ENCODE data around the gene ANK2.

ANK2 gene

DNA sequence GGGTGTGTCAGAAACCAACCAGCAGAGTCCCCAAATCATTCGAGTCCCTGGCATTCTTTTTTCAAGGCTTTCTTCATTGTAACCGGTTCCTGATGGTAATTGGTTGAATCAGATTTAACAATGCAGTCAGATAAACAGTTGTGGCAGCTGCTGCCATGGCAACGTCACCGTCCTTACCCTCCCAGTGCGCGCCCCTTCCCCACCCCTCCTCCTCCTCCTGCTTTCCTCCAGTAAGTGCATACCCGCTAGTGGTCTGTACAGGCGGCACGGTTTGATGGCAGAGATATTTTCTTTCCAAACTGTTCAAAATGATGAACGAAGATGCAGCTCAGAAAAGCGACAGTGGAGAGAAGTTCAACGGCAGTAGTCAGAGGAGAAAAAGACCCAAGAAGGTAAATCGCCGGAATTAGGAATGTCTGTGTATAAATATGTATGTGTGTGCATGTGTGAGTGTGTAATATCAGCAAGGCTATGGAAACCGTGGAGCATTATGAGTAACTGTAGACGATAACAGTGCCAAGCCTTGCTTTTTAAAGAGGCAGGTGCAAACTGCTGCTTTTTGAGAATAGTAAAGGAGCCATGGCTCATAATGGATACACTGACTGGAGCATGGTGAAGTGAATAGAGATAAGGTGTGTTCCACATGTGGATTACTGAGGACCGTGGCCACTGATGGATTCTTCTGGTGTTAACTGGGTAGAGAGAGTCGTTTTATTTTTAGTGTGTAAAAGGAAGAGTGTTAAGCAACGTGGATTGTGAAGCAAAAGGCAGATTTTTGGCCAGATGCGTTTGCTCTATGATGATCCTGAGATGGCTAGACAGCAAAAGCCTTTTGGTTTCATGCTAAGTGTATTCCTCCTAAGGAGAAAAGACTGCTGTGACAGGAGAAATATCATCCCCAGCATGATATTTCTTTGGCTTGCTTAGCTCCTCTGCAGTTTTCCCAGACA lies at the start of gene ANK2:
TSS of gene ANK2 (plus strand) at position 233 of the 950 bp plus-strand sequence. CDS start at position 309, 76 bp downstream.
- TF ChIP-seq CTCF (IDR thresholded peaks at IDR 0.05): no peak

DNA sequence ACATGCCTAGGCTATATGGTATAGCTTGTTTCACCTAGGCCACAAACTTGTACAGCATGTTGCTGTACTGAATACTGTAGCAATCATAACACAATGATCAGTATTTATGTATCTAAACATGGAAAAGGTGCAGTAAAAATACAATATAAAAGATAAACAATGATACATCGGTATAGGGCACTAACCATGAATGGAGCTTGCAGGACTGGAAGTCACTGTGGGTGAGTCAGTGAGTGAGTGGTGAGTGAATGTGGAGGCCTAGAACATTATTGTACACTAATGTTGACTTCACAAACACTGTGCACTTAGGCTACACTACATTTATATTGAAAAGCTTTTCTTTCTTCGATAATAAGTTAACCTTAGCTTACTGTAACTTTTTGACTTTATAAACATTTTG lies 45.6 kb upstream of the ANK2 start:
- no peak for TF ChIP-seq CTCF (IDR thresholded peaks at IDR 0.05)

DNA sequence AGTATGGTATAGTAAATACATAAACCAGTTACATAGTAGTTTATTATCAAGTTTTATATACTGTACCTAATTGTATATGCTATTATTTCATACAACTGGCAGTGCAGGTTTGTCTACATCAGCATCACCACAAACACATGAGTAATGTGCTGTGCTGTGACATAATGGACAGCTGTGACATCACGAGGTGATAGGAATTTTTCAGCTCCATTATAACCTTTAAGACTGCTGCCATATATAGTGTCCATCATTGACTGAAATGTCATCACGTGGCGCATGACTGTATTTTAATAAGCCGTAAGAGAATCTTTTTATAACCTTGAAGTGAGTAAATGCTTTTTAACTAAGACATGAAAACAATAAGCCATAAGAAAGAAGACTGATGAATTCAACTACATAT lies 44.8 kb upstream of the ANK2 start:
- TF ChIP-seq CTCF (IDR thresholded peaks at IDR 0.05): no peak

DNA sequence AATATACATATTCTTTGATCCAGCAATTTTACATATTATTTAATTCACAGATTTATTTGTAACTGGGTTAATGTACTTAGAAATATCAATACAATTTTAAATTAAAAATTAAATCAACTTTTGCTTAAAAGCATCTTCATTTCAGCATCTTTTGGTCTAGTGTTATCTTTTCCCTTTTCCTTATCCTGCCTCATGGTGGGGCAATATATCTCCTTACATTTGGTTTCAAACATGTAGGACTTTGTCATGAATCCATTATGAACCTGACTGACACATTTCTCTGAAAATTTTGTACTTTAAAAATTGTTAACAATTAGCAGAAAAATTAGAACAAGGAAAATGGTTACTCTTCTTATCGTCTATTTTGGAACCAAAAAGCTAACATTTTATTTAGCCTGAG lies 42.8 kb upstream of the ANK2 start:
- no peak for TF ChIP-seq CTCF (IDR thresholded peaks at IDR 0.05)

DNA sequence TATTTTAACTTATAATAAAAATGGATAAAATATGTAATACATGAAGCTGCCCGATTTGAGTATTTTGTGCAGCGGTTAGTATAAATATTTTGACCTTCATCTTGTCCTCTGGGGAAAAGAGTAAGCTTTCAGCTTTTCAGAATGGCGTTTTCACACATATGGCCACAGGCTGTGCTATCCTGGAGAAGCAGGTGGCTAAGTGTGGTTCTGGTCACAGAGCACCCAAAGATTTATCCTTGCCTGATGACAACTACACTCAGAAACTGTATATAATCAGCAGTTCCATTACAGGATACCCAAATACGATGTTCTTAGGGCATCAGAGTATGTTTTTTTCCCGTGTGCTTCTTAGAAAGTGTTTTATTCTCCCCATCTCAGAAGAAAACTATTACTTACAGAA lies 42.3 kb upstream of the ANK2 start:
- no peak for TF ChIP-seq CTCF (IDR thresholded peaks at IDR 0.05)

DNA sequence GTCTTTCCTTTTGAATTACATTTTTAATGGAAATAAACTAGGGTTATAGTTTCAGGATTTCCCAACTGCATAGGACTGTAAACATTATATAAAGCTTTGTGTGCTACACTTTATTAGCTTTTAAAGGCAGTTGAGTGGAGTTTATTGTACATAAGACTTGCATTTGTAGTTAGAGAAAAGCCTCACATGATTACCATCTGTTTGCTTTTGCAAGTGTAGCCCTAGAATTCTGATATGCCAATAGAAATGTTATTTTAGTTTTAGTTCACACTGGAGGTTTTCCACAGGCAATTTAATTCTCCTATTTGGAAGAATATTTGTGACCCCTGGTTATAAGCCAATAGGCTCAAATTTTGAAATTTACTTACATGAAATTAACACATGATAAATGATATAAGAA lies 41.3 kb upstream of the ANK2 start:
- no peak for TF ChIP-seq CTCF (IDR thresholded peaks at IDR 0.05)

- no peak for TF ChIP-seq CTCF (IDR thresholded peaks at IDR 0.05)
Observed at GRCh38 chr4:113008716-113009115, 40.7 kb upstream of the ANK2 start.

Measured in LNCAP (cell line).